ENCODE results near the gene FDX2. TPM values are rescaled to one million over a fixed set of nuclear protein-coding genes. Genes with fewer than 3 reads are reported as not detected.
"Not testable (repeated sequence)": the region's sequence is repeated elsewhere in the genome, so short reads cannot be mapped to it uniquely, and the experiment has no call there.

Gene FDX2
- total RNA-seq, 4 donors from 2014 or later: 9.1 to 32.0 (median 21.9) TPM

DNA sequence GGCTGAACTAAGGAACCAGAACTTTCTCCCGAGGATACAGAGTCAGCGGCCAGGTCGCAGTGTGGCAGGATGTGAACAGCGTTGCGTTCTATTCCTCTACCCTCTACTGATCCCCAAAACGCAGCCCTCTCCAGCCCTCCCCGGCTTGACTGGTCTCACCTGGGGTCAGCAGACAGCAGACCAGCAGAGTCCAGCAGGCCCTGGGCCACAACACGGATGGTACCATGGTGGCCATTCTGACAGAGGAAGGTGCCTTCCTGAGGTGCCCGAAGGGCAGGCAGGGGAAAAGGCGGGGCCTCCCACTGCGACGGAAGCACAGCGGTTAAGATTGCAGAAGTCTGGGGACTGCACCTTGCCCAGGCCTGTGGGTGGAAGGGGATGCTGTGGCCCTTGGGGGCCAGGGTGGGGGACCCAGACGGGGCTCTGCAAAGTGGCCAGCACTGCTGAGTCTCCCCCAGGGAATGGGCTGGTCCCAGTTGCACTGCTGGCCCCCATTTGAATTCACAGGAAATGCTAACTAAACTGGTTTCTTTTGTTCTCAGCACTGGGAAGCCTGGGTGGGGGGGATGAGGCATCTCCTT is 23.7 kb upstream of the FDX2 start, which contains the start of gene ICAM3:
ICAM3 (minus strand) TSS at position 245 of the 581 bp plus-strand sequence; CDS start at position 235, 10 bp downstream.
- no peak within 1 kb of the TSS for H3K4me3 ChIP-seq
- TF ChIP-seq, protein P1, sequence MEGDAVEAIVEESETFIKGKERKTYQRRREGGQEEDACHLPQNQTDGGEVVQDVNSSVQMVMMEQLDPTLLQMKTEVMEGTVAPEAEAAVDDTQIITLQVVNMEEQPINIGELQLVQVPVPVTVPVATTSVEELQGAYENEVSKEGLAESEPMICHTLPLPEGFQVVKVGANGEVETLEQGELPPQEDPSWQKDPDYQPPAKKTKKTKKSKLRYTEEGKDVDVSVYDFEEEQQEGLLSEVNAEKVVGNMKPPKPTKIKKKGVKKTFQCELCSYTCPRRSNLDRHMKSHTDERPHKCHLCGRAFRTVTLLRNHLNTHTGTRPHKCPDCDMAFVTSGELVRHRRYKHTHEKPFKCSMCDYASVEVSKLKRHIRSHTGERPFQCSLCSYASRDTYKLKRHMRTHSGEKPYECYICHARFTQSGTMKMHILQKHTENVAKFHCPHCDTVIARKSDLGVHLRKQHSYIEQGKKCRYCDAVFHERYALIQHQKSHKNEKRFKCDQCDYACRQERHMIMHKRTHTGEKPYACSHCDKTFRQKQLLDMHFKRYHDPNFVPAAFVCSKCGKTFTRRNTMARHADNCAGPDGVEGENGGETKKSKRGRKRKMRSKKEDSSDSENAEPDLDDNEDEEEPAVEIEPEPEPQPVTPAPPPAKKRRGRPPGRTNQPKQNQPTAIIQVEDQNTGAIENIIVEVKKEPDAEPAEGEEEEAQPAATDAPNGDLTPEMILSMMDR (IDR thresholded peaks at IDR 0.05 in 4 of 5, conservative IDR thresholded peaks at IDR 0.05 in 1 of 5): no peak
- TF ChIP-seq POLR2A (IDR thresholded peaks at IDR 0.05): no peak
- no peaks in the 10 kb centered on the region for H3K36me3 ChIP-seq
- no peaks in the 10 kb centered on the region for H3K27me3 ChIP-seq
- ATAC-seq (no peak), DNase-seq (no peak)
- peaks cover 2 to 3% of the 10 kb centered on the region in 2 donors for H3K4me1 ChIP-seq
- in situ Hi-C loops (cut with MboI; ENCODE audit: low sequenced_read_pairs in 4 of 4): no loop called here
- intact Hi-C loops (cut with DNase I; ENCODE audit: low total_unique reads): loop anchor here (10.0 kb wide), 2 partner anchors 225 to 505 kb away; partner anchors contain the start of genes EIF3G, P2RY11 and PIN1
- no peaks in the 10 kb centered on the region for H3K9me3 ChIP-seq
- H3K27ac ChIP-seq: no peak within 1 kb of the TSS

GRCh38 chr19:10338940-10339339 is 23.1 kb upstream of the FDX2 start:
- H3K9me3 ChIP-seq: no peaks in the 10 kb centered on the region
- ATAC-seq (no peak), DNase-seq (no peak)
- in situ Hi-C loops (cut with MboI; ENCODE audit: low sequenced_read_pairs in 4 of 4) (no loop called here), intact Hi-C loops (cut with DNase I; ENCODE audit: low total_unique reads) (loop anchor here (10.0 kb wide), 2 partner anchors 224 to 504 kb away; partner anchors contain the start of genes EIF3G, P2RY11 and PIN1)
- no peaks in the 10 kb centered on the region for H3K36me3 ChIP-seq
- H3K27ac ChIP-seq: no peak overlapping the region
- no peak overlapping the region for H3K4me3 ChIP-seq
- no peak for TF ChIP-seq POLR2A (IDR thresholded peaks at IDR 0.05)
- TF ChIP-seq, protein P1 (IDR thresholded peaks at IDR 0.05 in 4 of 5, conservative IDR thresholded peaks at IDR 0.05 in 1 of 5): no peak
- peaks cover 7% of the 10 kb centered on the region in 2 donors for H3K4me1 ChIP-seq
- no peaks in the 10 kb centered on the region for H3K27me3 ChIP-seq

GRCh38 chr19:10336725-10337124 is 20.9 kb upstream of the FDX2 start:
- H3K36me3 ChIP-seq; H3K4me3 ChIP-seq; in situ Hi-C loops (cut with MboI; ENCODE audit: low sequenced_read_pairs in 4 of 4); H3K27me3 ChIP-seq; ATAC-seq; DNase-seq; H3K27ac ChIP-seq; H3K9me3 ChIP-seq: not testable (repeated sequence)
- H3K4me1 ChIP-seq: peaks cover 18 to 22% of the 10 kb centered on the region in 2 donors
- intact Hi-C loops (cut with DNase I; ENCODE audit: low total_unique reads): loop anchor here (10.0 kb wide), 2 partner anchors 222 to 502 kb away; partner anchors contain the start of genes EIF3G, P2RY11 and PIN1

DNA sequence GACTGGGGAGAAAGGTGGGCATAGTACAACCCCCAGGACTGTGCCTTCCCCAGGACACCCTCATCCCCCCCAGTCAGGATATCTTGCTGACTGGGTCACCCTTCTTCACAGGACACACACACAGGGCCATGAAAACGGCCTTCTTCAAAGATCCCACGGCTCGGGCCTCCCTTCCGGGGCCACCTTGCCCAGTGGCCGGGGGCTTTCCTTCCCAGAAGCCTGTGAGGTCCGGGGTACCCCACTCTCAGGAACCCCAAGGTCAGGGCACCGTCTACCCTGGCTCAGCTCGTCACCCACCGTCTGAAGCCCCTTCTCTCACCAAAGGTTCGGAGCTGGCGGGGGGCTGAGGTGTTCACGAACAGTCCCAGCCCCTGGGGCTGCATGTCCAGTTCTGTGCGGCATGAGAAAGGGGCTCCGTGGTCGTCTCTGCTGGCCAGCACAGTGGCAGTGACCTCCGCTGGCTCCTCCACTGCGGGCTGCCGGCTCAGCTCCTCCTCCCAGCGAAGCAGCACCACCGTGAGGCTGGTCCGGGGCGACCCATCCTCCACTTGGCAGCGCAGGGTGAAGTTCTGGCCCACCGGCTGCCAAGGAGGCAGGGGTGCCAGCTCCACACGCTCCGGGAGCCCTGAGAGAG is 19.7 kb upstream of the FDX2 start:
- Histone ChIP-seq H3K4me1 (peaks cover 18 to 23% of the 10 kb centered on the region in 2 donors), H3K4me3 (peak overlapping the region; percentile 69 to 96 (median 88)), H3K27ac (peak overlapping the region; percentile 90 to 98 (median 95)), H3K27me3 (no peaks in the 10 kb centered on the region), H3K36me3 (peaks cover 0 to 2% of the 10 kb centered on the region in 2 donors), H3K9me3 (no peaks in the 10 kb centered on the region)
- intact Hi-C loops (cut with DNase I; ENCODE audit: low total_unique reads) (loop anchor here (10.0 kb wide), 2 partner anchors 221 to 501 kb away; partner anchors contain the start of genes EIF3G, P2RY11 and PIN1), in situ Hi-C loops (cut with MboI; ENCODE audit: low sequenced_read_pairs in 4 of 4) (no loop called here)
- ATAC-seq (no peak), DNase-seq (no peak)
- no peak for TF ChIP-seq POLR2A (IDR thresholded peaks at IDR 0.05)
- TF ChIP-seq, protein P1 (IDR thresholded peaks at IDR 0.05 in 4 of 5, conservative IDR thresholded peaks at IDR 0.05 in 1 of 5): no peak

Measured in gastrocnemius medialis (tissue), 4 donors.